ENCODE measurements around the gene PALLD. TPM values are rescaled to one million over a fixed set of nuclear protein-coding genes. Genes with fewer than 3 reads are reported as not detected.
A peak's percentile ranks its signal among the peaks of the same experiment; 100 is the strongest.
"Not testable (repeated sequence)": the region's sequence is repeated elsewhere in the genome, so short reads cannot be mapped to it uniquely, and the experiment has no call there.

The PALLD gene
- total RNA-seq, 1 experiment from 2014 or later: 176 TPM

DNA sequence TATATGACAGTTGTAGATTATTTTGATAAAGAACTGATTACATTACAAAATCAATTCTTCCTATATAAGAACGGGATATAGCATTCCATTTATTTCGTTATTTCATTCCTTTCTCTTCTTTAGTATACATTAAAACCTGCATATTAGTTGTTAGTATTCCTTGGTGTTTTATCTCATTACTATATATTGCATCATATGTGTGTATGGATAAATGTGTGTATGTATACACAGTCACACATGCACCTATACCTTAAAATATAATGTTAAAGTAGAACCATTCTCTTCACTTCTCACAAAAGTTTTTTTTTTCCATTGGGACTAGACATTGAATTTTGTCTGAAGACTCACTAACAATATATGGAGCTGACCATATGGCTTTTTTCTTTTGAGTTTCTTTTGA is 5.3 kb upstream of the PALLD start:
- DNase-seq (ENCODE audit: low read depth): no peak

DNA sequence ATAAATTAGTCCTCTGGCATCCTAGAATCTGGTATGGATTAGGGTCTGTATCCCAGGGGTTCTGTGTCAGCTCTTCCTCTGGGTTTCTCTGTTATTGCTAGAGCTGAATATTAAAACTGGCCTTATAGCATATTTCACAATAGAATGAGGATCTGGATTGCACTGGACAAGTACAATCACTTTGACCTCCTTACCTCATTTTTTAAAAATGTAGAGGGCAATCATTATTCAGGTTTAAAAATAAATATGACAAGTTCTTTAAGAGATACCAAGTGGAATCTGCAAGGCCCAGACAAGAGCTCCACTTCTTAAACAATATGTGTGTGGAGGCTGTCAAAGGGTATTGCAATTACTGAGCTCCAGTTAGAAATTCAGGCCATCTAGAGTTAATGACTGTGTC is 1.4 kb downstream of the PALLD start:
- peak; percentile 70 for DNase-seq (ENCODE audit: low read depth)

DNA sequence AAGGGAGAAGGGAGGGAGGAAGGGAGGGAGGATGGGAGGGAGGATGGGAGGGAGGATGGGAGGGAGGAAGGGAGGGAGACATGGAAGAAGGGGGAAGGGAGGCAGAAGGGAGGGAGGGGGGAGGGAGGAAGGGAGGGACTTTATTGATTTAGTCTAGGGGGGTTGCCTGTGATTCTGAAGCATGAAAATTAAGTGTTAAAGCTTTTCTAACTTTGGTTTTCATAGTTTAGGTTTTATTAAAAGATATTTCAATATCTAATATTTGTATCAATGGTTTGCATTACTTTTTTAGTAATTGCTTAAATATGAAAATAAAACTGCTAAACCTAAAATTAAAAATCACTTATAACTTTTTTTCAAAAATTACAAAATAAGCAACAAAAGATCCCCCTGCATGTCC is 2.4 kb downstream of the PALLD start:
- no peak for DNase-seq (ENCODE audit: low read depth)

DNA sequence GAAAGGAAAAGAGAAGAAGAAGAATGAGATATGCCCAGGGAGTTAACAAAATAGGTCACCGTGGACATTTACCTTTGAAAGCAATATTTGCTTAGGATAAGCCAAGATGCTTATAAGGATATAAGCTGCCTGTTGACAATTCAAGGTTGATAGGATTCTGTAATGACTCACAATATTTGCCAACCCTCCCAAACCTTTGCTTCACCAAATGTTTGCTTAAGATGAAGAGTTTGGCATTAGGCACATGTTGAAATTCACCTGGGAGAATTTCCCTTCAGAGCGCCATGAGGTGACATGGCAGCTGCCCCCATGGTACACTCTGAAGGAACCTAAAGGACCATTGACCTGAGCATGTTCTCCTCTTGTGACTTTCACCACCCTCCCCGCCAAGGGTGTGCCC is 4.6 kb downstream of the PALLD start:
- DNase-seq (ENCODE audit: low read depth): no peak

DNA sequence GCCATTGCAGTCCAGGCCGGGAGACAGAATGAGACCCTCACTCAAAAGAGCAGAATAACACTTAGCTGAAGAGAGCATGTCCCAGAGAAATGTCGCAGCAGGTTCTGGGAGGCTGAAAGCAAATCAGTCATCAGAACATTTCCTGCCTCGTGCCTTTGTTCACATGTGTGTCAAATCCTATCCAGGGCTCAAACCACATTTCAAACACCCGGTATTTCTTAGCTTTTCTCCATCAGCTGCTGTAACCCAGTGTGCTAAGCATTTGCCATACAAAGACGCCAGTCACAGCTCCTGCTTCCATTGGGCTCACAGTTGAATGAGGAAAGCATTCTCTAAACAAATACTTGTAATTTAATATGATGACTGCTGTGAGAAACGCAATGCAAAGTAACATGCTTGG is 6.0 kb downstream of the PALLD start:
- no peak for DNase-seq (ENCODE audit: low read depth)

DNA sequence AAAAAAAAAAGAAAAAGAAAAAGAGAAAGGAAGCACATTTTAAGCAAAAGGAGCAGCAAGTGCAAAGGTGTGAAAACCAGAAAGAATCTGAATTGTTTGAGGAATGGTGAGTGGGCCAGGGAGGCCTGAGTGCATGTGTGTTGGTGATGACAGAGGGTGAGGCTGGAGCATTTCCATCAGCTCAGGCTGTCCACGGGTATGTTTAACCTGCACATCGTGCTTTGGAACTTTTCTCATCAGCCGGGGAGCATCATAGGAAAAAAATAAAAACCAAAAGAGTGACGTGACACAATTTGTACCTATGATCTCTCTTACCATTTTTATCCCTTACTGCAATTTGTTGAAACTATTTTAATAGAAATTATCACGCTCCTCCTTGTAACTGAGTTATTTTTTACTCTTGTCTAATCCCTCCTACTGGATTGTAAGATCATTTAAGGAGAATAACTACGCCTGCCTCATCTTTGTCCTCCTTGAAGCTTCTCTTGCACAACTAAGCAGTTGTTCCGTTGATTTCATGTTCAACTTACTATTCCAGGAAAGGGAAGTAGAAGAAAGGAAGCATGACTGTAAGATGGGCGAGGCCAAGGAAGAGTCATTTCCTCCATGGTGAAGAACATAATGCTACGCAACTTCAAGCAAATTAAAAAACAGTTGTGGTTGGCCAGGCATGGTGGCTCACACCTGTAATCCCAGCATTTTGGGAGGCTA is 7.0 kb downstream of the PALLD start:
- DNase-seq (ENCODE audit: low read depth): no peak

DNA sequence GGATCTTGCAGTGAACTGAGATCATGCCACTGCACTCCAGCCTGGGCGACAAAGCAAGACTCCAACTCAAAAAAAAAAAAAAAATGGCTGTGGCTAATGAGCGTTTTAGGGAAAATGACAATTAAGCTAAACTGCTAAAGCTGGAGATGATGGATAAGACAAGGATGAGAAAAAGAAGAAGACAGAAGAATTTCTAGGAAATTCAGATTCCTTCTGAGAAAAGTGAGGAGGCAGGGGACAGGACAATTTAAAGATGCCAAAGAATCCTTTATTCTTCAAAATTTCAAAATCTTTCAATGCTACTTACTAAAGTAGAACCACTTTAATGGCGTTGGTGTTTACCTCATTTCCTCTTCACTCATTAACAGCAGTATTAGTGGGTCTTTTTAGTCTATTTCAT is 7.7 kb downstream of the PALLD start:
- no peak for DNase-seq (ENCODE audit: low read depth)

DNA sequence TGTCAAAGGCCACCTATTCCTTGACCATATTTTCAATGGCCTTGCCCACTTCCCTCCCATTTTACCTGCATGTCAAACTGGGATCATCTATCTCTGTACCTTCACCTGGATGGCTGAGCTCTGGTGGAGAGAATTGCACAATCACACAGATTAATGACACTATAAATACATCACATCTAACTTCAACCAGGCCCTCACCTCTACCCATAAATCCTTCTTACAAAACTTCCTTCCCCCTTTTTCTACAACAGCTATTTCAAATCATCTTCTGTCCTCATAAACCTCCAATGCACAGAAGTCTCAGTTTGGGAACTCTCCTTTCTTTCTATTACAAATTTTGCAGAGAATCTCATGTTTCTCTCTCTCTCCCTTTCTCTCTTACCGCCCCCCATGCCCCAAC is 9.2 kb downstream of the PALLD start:
- DNase-seq (ENCODE audit: low read depth): no peak

DNA sequence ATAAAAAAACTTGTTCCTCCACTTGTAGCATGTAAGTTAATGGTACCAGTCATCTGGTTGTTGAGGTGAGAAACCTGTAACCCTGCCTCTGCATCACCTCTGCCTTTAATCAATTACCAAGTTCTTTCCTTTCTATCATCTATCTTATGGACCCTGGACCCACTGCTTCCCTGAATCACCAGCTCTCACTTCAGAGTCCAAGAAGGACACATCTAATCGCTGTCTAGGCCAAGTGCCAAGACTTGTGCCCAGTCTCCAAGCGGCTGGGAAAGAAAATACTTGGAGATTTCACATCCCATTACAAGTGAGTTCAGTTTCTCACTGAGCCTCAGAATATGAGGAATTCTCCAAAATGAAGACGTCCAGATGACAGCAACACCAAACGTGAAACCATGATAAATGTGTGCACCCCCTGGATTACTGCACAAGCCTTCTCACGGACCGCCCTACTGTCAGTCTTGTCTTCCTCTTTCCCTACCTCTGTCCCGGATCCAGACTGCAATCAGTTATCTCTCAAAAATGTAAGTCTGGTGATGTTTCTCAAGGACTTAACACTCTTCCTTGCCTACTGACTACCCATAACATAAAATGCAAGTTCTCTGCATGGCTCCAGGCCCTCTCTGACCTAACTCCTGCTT is 10.4 kb downstream of the PALLD start:
- DNase-seq (ENCODE audit: low read depth): no peak

DNA sequence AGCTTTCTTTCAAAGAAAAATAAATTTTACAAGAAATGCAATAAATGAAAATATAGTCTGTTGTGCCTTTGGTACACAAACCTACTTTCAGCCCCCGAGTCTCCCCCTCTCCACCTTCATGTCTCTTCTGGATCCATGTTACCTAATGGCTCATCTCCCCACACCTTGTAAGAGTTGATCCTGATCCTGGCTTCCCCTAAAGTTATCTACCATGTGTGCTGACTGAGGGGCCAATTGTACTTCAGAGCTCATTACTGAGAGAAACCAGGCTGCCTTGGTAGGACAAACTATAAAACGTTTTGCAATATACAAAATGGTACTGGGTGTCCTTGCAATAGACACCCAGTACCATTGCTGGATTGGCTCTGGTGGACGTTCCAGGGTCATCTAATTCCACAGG is 11.8 kb downstream of the PALLD start:
- DNase-seq (ENCODE audit: low read depth): no peak

DNA sequence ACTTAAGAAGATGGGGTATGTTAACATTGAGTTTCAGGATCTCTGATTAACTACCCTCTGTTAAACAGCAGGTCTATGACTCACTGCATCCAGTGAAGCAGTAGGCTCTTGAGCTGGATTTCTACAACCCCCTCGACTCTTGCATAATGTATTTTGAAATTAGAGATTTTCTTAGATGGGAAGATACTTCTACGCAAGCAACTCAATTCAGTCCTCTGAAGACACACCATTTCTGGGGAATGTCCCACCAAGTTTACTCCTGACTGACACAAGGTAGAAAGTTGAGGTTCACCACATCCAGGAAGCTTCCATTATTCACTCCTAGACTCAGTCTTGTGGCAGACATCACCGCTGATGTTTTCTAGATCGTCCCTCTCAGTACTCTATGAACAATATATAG is 12.9 kb downstream of the PALLD start:
- DNase-seq (ENCODE audit: low read depth): peak; percentile 68

DNA sequence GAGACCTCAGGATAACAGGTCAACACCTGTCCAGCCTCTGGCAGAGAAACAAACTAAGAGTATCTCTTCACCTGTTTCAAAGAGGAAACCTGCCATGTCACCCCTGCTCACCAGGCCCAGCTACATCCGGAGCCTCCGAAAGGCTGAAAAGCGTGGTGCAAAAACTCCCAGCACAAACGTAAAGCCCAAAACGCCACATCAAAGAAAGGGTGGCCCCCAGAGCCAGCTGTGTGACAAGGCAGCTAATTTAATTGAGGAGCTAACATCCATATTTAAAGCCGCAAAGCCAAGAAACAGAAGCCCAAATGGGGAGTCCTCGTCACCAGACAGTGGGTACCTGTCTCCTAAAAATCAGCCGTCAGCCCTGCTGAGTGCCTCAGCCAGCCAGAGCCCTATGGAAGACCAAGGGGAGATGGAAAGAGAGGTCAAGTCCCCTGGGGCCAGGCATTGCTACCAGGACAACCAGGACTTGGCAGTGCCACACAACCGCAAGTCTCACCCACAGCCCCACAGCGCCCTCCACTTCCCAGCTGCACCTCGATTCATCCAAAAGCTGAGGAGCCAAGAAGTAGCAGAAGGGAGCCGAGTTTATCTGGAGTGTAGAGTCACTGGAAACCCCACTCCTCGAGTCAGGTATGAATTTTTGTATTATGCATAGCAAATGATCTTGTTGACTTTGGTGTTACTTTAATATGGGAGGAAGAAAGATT is 15.1 kb downstream of the PALLD start:
- no peak for DNase-seq (ENCODE audit: low read depth)

DNA sequence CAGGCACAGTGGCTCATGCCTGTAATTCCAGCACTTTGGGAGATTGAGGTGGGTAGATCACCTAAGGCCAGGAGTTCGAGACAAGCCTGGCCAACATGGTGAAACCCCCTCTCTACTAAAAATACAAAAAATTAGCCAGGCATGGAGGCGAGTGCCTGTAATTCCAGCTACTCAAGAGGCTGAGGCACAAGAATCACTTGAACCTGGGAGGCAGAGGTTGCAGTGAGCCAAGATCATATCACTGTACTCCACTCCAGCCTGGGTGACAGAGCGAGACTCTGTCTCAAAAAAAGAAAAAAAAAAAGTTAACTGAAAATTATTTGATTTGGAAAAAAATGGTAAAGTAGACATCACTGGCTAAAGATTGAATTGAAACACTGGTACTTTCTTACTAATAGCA is 17.0 kb downstream of the PALLD start:
- not testable (repeated sequence) for DNase-seq (ENCODE audit: low read depth)

DNA sequence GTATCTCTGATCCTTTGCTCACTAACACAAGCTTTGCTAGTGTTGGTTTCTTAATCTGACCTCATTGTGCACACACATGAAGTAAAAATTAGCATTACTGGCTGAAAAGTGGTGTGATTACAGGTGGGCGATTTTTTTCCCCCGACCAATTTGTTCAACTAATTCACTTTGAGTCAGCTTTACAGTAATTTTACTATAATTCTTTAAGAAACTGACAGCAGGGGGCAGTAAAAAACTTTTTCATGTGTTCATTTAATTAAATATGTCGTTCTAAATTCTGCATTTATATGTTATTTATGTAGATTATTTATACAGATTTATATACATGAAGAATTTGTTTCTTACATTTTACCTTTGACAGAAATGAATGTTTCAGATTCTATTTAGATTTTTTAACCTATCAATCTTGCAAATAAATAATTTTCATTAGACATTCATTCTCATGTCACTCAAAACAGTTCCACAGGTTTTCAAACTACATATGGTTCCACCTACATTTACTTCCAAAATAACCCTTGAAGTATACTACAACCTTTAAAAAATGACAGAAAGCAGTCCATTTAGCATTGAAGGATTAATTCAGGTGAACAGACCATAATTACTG is 17.5 kb downstream of the PALLD start:
- DNase-seq (ENCODE audit: low read depth): no peak

DNA sequence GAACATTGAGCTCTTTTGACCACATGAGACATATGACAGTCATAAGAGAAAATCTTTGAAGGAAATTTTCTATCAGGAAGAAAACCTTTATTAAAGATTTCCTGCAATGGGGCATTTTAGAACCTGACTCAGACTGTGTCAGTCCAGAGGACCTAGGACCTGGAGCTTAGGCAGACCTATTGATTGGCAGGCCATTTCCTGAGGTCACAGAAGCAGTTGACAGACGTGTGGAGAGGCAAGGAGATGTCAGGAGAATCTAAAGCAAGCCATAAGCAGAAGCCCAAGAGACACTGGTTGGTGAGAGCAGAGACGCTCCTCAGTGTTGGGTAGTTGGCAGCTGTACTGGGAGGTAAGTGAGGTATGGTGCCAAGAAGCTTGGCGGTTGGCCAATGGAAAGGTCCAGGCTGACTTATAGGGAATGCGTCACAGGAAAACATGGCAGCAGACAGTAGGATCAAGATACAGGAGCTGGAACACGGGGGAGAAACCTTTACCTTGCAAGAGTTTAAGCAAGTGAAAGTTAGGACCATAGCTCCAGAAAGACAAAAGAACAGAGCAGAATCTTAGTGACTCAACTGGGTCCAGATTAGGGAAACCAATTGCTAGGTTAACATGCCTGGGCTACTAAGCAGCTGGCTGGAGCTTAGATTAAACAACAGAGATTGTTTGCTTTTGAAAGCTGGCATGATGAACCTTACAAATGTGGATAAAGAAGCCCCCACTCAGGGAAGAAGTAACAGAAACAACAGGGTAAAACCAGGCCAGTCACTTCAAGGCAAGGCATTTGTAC is 18.6 kb downstream of the PALLD start:
- DNase-seq (ENCODE audit: low read depth): no peak

DNA sequence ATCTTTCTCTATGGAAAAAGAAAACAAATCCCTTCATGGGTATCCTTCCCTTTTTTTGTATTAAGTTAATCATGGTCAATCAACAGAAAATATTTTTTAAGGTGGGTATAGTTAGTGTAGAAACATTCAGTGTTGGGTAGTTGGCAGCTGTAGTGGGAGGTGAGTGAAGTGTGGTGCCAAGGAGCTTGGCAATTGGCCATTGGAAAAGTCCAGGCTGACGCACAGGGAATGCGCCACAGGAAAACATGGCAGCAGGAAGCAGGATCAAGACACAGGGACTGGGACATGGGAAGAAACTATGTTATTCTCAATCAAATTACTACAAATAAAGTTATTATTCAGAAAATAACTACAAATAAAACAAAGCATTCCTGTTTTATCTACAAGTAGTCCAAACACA is 20.0 kb downstream of the PALLD start:
- DNase-seq (ENCODE audit: low read depth): no peak

DNA sequence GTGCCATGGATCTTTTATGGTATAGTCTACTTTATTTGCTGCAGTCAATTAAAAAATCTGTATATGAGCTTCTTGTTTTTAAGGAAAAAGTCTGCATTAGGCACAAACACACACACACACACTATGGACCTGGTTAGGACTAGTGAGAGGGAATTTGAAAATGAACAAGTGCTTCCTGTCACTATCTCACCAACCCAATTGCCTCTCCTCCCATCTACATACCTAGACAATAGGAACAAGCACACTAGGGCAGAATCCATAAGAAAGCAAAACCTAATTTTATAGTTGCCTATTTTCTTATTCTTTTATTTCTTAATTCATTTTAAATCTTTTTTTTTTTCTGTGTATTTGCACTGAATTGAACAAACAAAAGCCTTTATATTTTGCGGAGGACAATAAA is 22.7 kb downstream of the PALLD start:
- DNase-seq (ENCODE audit: low read depth): no peak

DNA sequence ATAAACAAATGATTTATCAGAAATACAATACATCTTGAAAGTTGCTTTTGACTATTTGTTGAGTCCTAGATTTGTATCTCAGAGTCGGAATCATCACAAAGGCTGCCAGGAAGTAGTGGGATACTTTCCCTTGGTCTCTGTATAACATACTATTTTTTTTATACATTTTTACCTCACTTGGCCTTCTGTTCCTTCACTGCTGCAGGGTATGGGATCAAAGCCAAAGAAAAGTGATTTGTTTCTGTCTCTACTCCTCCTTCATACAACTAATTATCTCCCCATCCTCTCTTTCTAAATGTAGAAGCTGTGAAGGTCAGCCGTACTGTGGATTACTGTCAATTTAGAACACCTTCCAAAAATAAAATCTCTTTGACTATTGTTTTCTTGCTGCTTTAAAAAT is 24.9 kb downstream of the PALLD start:
- no peak for DNase-seq (ENCODE audit: low read depth)

DNA sequence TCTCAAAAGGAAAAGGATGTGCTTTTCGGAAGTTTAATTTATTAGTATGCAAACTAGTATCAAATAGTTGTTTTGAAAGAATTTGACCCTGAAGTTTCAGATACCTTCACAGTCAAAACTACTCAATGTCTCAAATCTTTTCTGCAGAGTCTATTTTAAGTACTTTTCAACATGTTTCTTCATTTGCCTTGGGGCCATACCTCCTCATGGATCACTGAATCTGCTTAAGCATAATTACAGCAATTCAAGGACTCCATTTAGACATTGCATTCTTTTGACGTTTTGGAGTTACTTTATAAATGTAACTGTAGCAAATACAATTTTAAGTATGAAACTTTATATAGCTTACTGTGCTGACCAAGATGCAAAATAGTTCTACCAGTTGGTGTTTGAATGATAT is 25.5 kb downstream of the PALLD start:
- DNase-seq (ENCODE audit: low read depth): no peak

DNA sequence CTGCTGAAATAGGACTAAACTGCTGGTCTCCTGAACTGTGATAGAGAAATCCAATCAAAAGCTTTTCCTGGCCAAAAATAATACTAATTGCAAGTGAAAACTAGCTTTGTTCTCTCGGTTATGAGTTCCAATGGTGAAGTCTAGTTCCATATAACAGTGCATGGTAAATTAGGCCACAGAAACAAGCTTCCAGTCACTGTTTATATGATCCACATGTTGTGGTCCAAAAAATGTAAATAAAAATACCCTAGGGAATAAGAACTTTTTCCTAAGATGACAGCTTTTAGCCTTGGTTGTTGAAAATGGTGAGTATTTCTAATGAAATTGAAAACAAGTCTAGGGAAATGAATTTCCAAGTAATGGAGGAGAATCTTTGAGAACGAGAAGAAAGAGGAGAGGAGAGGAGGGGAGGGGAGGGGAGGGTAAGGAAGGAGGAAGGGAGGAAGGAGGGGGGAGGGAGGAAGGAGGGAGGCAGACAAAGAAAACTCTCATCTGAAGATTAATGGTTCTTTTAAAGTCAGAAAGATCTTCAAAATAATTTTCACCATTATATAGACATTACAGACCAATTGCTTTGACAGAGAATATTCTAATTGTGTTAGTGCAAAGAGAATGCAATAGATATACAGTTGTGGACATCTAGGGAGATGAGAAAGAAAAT is 26.1 kb downstream of the PALLD start:
- no peak for DNase-seq (ENCODE audit: low read depth)

DNA sequence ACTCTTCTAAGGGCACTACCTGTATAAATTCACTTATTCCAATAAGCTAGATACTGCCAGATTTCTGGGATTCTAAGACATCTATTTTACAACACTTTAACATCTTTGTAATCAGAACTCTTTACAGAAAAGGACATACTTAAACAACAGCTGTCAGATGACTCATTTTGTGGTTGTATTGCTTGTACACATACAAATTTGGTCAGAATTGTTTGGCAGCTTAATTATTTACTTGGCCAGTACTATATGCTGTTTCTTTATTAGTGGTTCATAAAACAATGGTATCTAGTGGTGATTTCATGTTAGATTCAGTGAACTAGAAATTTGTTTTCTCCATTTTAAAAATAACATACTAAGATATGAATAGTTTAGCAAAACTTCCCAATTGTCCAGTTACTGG is 27.2 kb downstream of the PALLD start:
- DNase-seq (ENCODE audit: low read depth): peak; percentile 97
